GM23248 (cell line): Measurements from ENCODE around the gene RNASE8. TPM values are rescaled to one million over a fixed set of nuclear protein-coding genes. Genes with fewer than 3 reads are reported as not detected.

Experiments used
- DNase-seq: peaks from one replicate; pipeline ENCODE4 v3.0.0-alpha.2; 2015
- H2AFZ ChIP-seq: fragments of 200-600 bp; sonication (generic); 2 replicates; pipeline ENCODE4 v1.6.1; 2016; ENCODE audit warnings: antibody characterized with exemption
- H3F3A ChIP-seq: fragments of 200-600 bp; sonication (generic); 2 replicates; pipeline ENCODE4 v1.6.1; 2016; ENCODE audit warnings: mild to moderate bottlenecking, antibody characterized with exemption, mixed run types; ENCODE audit not compliant: insufficient read depth
- H3K27ac ChIP-seq: fragments of 200-600 bp; sonication (generic); 2 replicates; pipeline ENCODE4 v1.5.1; 2016; ENCODE audit warnings: mild to moderate bottlenecking
- H3K27me3 ChIP-seq: fragments of 200-600 bp; sonication (generic); replicated peaks from 2 replicates; pipeline ENCODE4 v1.6.1; 2016; ENCODE audit warnings: mild to moderate bottlenecking; ENCODE audit not compliant: insufficient read depth
- H3K36me3 ChIP-seq: fragments of 200-600 bp; sonication (generic); 2 replicates; pipeline ENCODE4 v1.6.1; 2016; ENCODE audit warnings: low read depth, mild to moderate bottlenecking
- H3K4me1 ChIP-seq: fragments of 200-600 bp; sonication (generic); 2 replicates; pipeline ENCODE4 v1.6.1; 2016; ENCODE audit warnings: mild to moderate bottlenecking; ENCODE audit not compliant: insufficient read depth
- H3K4me2 ChIP-seq: fragments of 200-600 bp; sonication (generic); one replicate; pipeline ENCODE4 v1.6.1; 2016; ENCODE audit warnings: mild to moderate bottlenecking; ENCODE audit not compliant: unreplicated experiment
- H3K4me3 ChIP-seq: fragments of 200-600 bp; sonication (generic); 2 replicates; pipeline ENCODE4 v1.5.1; 2016; ENCODE audit warnings: mild to moderate bottlenecking
- H3K79me2 ChIP-seq: fragments of 200-600 bp; sonication (generic); 2 replicates; pipeline ENCODE4 v1.6.1; 2016; ENCODE audit warnings: mild to moderate bottlenecking; ENCODE audit not compliant: insufficient read depth
- H3K9ac ChIP-seq: fragments of 200-600 bp; sonication (generic); 2 replicates; pipeline ENCODE4 v1.6.1; 2016; ENCODE audit warnings: mild to moderate bottlenecking
- H3K9me2 ChIP-seq: fragments of 200-600 bp; sonication (generic); 2 replicates; pipeline ENCODE4 v1.6.1; 2016; ENCODE audit warnings: mixed run types, mild to moderate bottlenecking, moderate library complexity; ENCODE audit not compliant: insufficient read depth
- H3K9me3 ChIP-seq: fragments of 200-600 bp; sonication (generic); one replicate; pipeline ENCODE4 v1.6.1; 2017; ENCODE audit warnings: low read depth
- H4K20me1 ChIP-seq: fragments of 200-600 bp; sonication (generic); 2 replicates; pipeline ENCODE4 v1.6.0; 2016; ENCODE audit not compliant: insufficient read depth
- EZH2 ChIP-seq: fragments of 200-600 bp; sonication (generic); IDR thresholded peaks from 2 replicates; pipeline ENCODE4 v1.6.1; 2018; ENCODE audit warnings: antibody characterized with exemption, mild to moderate bottlenecking; ENCODE audit not compliant: insufficient read depth, poor library complexity, severe bottlenecking
- EZH2phosphoT487 ChIP-seq: fragments of 200-600 bp; sonication (generic); IDR thresholded peaks from 2 replicates; pipeline ENCODE4 v1.6.1; 2018; ENCODE audit warnings: antibody characterized with exemption, moderate library complexity, mild to moderate bottlenecking, low read depth; ENCODE audit not compliant: insufficient read depth
- whole genome bisulfite sequencing, 2 experiments: methylation state at CpG; one replicate each; pipeline ENCODE4 v1.1.6; 2015 to 2017; ENCODE audit warnings: low lambda C conversion rate in 2 of 2, low coverage in 1 of 2; ENCODE audit errors: missing lambda C conversion rate in 2 of 2; 5-methylcytosine and 5-hydroxymethylcytosine counted together
- in situ Hi-C: fragments of 300-500 bp; cut with MboI; formaldehyde crosslinking; loops from 2 replicates; pipeline ENCODE4 v1.15.0; 2020
- polyA plus RNA-seq: library from polyadenylated mRNA; unstranded; fragments of >200 nt; fragmentation: Nextera tagmentation; extraction: Ambion mirVana; gene quantifications from 2 replicates; pipeline ENCODE4 v1.2.1, GENCODE V29; 2016
- total RNA-seq: library from RNA; depleted of rRNA; stranded (reverse); fragments of >200 nt; shearing (Covaris generic); gene quantifications from 2 replicates; pipeline ENCODE4 v1.2.3, GENCODE V29; 2014

The RNASE8 gene
- total and polyA plus RNA-seq, 2 experiments from 2014 or later = not detected

GRCh38 chr14:21053184-21054122 lies 4.2 kb upstream of the RNASE8 start:
- Histone ChIP-seq H3K9ac (no peak overlapping the region), H3K79me2 (no peaks in the 10 kb centered on the region), H3K4me2 (no peak overlapping the region), H3K4me1 (peaks cover 27% of the 10 kb centered on the region), H3K9me2 (no peaks in the 10 kb centered on the region), H2AFZ (no peak overlapping the region), H3K27me3 (no peaks in the 10 kb centered on the region), H3K36me3 (no peaks in the 10 kb centered on the region), H3K4me3 (no peak overlapping the region), H3K9me3 (no peaks in the 10 kb centered on the region), H3K27ac (no peak overlapping the region), H4K20me1 (no peaks in the 10 kb centered on the region), H3F3A (peaks cover 19% of the 10 kb centered on the region)
- in situ Hi-C loops = no loop called here
- WGBS, 2 experiments = 85 to 90% methylated on average over 20 of the region's 20 CpGs
- TF ChIP-seq EZH2phosphoT487 = no peak
- TF ChIP-seq EZH2 = no peak
- no peak for DNase-seq

DNA sequence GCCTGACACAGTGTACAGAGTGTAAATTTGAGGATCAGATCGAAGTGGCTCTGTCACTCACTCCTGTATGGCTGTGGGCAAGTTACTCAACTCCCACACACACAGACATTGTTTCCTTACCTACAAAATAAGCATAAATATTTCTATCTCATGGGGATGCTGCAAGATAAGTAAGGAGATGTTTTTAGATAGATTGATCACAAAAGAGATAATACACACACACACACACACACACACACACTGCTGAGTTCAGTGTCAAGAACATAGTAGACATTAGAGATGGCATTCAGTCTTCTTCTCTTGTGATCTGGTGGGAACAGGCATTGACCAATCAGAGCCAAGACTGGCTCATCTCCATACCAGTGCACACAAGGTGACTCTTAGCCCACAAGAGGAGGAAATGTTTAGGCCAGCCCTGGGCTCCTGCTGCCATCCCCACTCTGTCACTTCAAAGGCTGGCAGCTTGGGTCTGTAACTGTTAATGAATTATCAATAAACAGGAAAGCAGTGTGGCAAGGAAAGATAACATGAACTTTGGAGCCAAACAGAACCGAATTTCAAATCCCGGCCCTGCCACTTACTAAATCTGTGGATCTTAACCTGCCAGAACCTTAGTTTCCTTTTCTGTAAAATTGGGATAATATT lies 3.4 kb upstream of the RNASE8 start:
- H2AFZ ChIP-seq = no peak overlapping the region
- H3K27me3 ChIP-seq = no peaks in the 10 kb centered on the region
- no peaks in the 10 kb centered on the region for H3K9me2 ChIP-seq
- in situ Hi-C loops = no loop called here
- no peak for TF ChIP-seq EZH2phosphoT487
- no peak overlapping the region for H3K4me3 ChIP-seq
- H3F3A ChIP-seq = peaks cover 11% of the 10 kb centered on the region
- H3K9me3 ChIP-seq = no peaks in the 10 kb centered on the region
- H3K27ac ChIP-seq = no peak overlapping the region
- DNase-seq = no peak
- H3K36me3 ChIP-seq = no peaks in the 10 kb centered on the region
- no peaks in the 10 kb centered on the region for H3K79me2 ChIP-seq
- H3K9ac ChIP-seq = no peak overlapping the region
- H3K4me2 ChIP-seq = no peak overlapping the region
- peaks cover 19% of the 10 kb centered on the region for H3K4me1 ChIP-seq
- 65 to 72% methylated on average over 3 of the region's 3 CpGs for WGBS, 2 experiments
- no peaks in the 10 kb centered on the region for H4K20me1 ChIP-seq

- no peak overlapping the region for H3K4me3 ChIP-seq
- TF ChIP-seq EZH2 (no peak), EZH2phosphoT487 (no peak)
- DNase-seq = no peak
- peaks cover 6% of the 10 kb centered on the region; the same call in 1 of the 2 replicates for H3F3A ChIP-seq
- H3K27ac ChIP-seq = no peak overlapping the region
- no peak overlapping the region for H2AFZ ChIP-seq
- H3K36me3 ChIP-seq = no peaks in the 10 kb centered on the region
- no peaks in the 10 kb centered on the region for H4K20me1 ChIP-seq
- in situ Hi-C loops = no loop called here
- no peaks in the 10 kb centered on the region for H3K79me2 ChIP-seq
- WGBS, 2 experiments = 84 to 86% methylated on average over 4 of the region's 4 CpGs
- H3K27me3 ChIP-seq = no peaks in the 10 kb centered on the region
- H3K9me3 ChIP-seq = no peaks in the 10 kb centered on the region
- H3K9ac ChIP-seq = no peak overlapping the region
- no peaks in the 10 kb centered on the region for H3K9me2 ChIP-seq
- H3K4me2 ChIP-seq = no peak overlapping the region
- H3K4me1 ChIP-seq = peaks cover 16% of the 10 kb centered on the region
Measured at GRCh38 chr14:21054768-21055145, 2.9 kb upstream of the RNASE8 start.

- H3K36me3 ChIP-seq = no peaks in the 10 kb centered on the region
- no peak overlapping the region for H2AFZ ChIP-seq
- no peaks in the 10 kb centered on the region for H3K9me2 ChIP-seq
- peaks cover 15% of the 10 kb centered on the region; the same call in 1 of the 2 replicates for H3K4me1 ChIP-seq
- in situ Hi-C loops = no loop called here
- no peak for DNase-seq
- no peak overlapping the region for H3K4me3 ChIP-seq
- H3K9me3 ChIP-seq = no peaks in the 10 kb centered on the region
- no peaks in the 10 kb centered on the region for H3K79me2 ChIP-seq
- H3F3A ChIP-seq = no peaks in the 10 kb centered on the region
- no peaks in the 10 kb centered on the region for H4K20me1 ChIP-seq
- WGBS, 2 experiments = 60% methylated on average over 5 of the region's 5 CpGs
- no peak overlapping the region for H3K9ac ChIP-seq
- TF ChIP-seq EZH2 = no peak
- TF ChIP-seq EZH2phosphoT487 = no peak
- no peaks in the 10 kb centered on the region for H3K27me3 ChIP-seq
- no peak overlapping the region for H3K4me2 ChIP-seq
- H3K27ac ChIP-seq = no peak overlapping the region
Measured at GRCh38 chr14:21055432-21056117, 2.0 kb upstream of the RNASE8 start.
